Trophoblast cell (in vitro differentiated cells and primary cell): ENCODE results near the gene IQSEC3.

Experiments
- DNase-seq, 2 donors: peaks; one replicate each; pipeline ENCODE4 v3.0.0-alpha.2; 2016
- H2AFZ ChIP-seq: 2 replicates; pipeline ENCODE4 v1.6.1; 2013; ENCODE audit warnings: low read length, moderate library complexity, mild to moderate bottlenecking; ENCODE audit not compliant: insufficient read depth, poor library complexity
- H2AK5ac ChIP-seq: 2 replicates; pipeline ENCODE4 v1.6.1; 2013; ENCODE audit warnings: mild to moderate bottlenecking, low read length
- H2BK120ac ChIP-seq: 2 replicates; pipeline ENCODE4 v1.6.1; 2013; ENCODE audit warnings: low read length, mild to moderate bottlenecking, moderate library complexity; ENCODE audit not compliant: insufficient read depth, poor library complexity
- H2BK12ac ChIP-seq: 2 replicates; pipeline ENCODE4 v1.6.1; 2013; ENCODE audit warnings: mild to moderate bottlenecking, low read length, moderate library complexity
- H2BK5ac ChIP-seq: 2 replicates; pipeline ENCODE4 v1.6.1; 2013; ENCODE audit warnings: low read length, low read depth, moderate library complexity, mild to moderate bottlenecking; ENCODE audit not compliant: poor library complexity
- H3K14ac ChIP-seq: 2 replicates; pipeline ENCODE4 v1.6.1; 2013; ENCODE audit warnings: mild to moderate bottlenecking, low read length
- H3K18ac ChIP-seq: 2 replicates; pipeline ENCODE4 v1.6.1; 2013; ENCODE audit warnings: mild to moderate bottlenecking, low read length
- H3K23ac ChIP-seq: 2 replicates; pipeline ENCODE4 v1.6.1; 2013; ENCODE audit warnings: low read length
- H3K27ac ChIP-seq: 2 replicates; pipeline ENCODE4 v1.5.1; 2013; ENCODE audit warnings: low read depth, mild to moderate bottlenecking, inconsistent platforms, low read length, moderate library complexity
- H3K27me3 ChIP-seq: 2 replicates; pipeline ENCODE4 v1.6.1; 2013; ENCODE audit warnings: inconsistent platforms, mild to moderate bottlenecking, low read length, moderate library complexity; ENCODE audit not compliant: insufficient read depth
- H3K36me3 ChIP-seq, 2 experiments: 1 replicate in 1 of 2; 2 replicates in 1 of 2; pipeline ENCODE4 v1.6.1; 2013; ENCODE audit warnings: low read length in 2 of 2, mild to moderate bottlenecking in 2 of 2, moderate library complexity in 1 of 2; ENCODE audit not compliant: insufficient read depth in 2 of 2, control insufficient read depth in 1 of 2
- H3K4ac ChIP-seq: 2 replicates; pipeline ENCODE4 v1.6.1; 2013; ENCODE audit warnings: low read depth, mild to moderate bottlenecking, low read length, moderate library complexity
- H3K4me1 ChIP-seq, 2 experiments: 1 replicate in 1 of 2; 2 replicates in 1 of 2; pipeline ENCODE4 v1.6.1; 2013; ENCODE audit warnings: low read length in 2 of 2, mild to moderate bottlenecking in 2 of 2, moderate library complexity in 1 of 2; ENCODE audit not compliant: insufficient read depth in 2 of 2, control insufficient read depth in 1 of 2
- H3K4me2 ChIP-seq: 2 replicates; pipeline ENCODE4 v1.6.1; 2013; ENCODE audit warnings: inconsistent platforms, mild to moderate bottlenecking, low read length, moderate library complexity
- H3K4me3 ChIP-seq: 2 replicates; pipeline ENCODE4 v1.5.1; 2013; ENCODE audit warnings: mild to moderate bottlenecking, low read depth, low read length, inconsistent platforms
- H3K79me1 ChIP-seq: one replicate; pipeline ENCODE4 v1.6.1; 2013; ENCODE audit warnings: low read length
- H3K79me2 ChIP-seq: 2 replicates; pipeline ENCODE4 v1.6.1; 2013; ENCODE audit warnings: low read length, mild to moderate bottlenecking; ENCODE audit not compliant: control insufficient read depth, insufficient read depth, poor library complexity
- H3K9ac ChIP-seq: 2 replicates; pipeline ENCODE4 v1.6.1; 2013; ENCODE audit warnings: mild to moderate bottlenecking, low read length
- H3K9me3 ChIP-seq: 2 replicates; pipeline ENCODE4 v1.6.1; 2013; ENCODE audit warnings: low read depth, mild to moderate bottlenecking, control low read depth, inconsistent platforms, low read length; ENCODE audit not compliant: insufficient read depth
- H4K12ac ChIP-seq: 2 replicates; pipeline ENCODE4 v1.6.1; 2013; ENCODE audit warnings: low read depth, mild to moderate bottlenecking, low read length, moderate library complexity
- H4K8ac ChIP-seq: 2 replicates; pipeline ENCODE4 v1.6.1; 2013; ENCODE audit warnings: low read depth, mild to moderate bottlenecking, low read length, moderate library complexity
- H4K91ac ChIP-seq: one replicate; pipeline ENCODE4 v1.6.1; 2013; ENCODE audit warnings: low read depth, mild to moderate bottlenecking, low read length, moderate library complexity
- WGBS: extraction: QIAGEN DNeasy Blood & Tissue Kit; methylation state at CpG from one replicate; pipeline ENCODE4 v1.1.7; 2013; ENCODE audit warnings: missing lambda C conversion rate; ENCODE audit not compliant: insufficient read length, insufficient coverage; ENCODE audit errors: extremely low coverage; 5-methylcytosine and 5-hydroxymethylcytosine counted together

IQSEC3 gene

DNA sequence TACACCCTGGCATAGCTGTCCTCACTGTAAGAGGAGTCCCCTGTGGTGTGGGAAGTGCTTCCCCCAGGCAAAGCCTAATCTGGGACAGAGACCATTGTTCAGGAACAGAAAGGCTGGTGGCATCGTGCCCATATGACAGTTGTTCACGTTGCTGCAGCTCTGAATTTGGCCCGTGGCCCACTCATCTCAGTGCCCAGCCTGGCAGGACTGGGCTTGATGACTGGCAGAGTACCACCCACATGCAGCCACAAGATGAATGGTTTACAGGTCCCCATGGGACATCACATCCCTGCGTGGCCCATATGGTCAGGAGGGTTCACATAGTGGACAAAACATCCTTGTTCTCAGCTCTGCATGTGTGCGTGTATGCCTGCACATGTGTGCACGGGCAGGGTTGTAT lies 17.5 kb downstream of the IQSEC3 start:
- DNase-seq = no peak
- Histone ChIP-seq H2BK5ac (no peak overlapping the region), H4K8ac (no peak overlapping the region), H3K27me3 (peaks cover 7% of the 10 kb centered on the region), H3K4me2 (no peak overlapping the region), H3K4me3 (no peak overlapping the region), H3K9me3 (no peaks in the 10 kb centered on the region), H2AK5ac (no peak overlapping the region), H2BK12ac (no peak overlapping the region), H3K79me2 (no peaks in the 10 kb centered on the region), H3K79me1 (no peaks in the 10 kb centered on the region), H3K4me1 (no peaks in the 10 kb centered on the region), H4K12ac (no peak overlapping the region), H3K4ac (no peak overlapping the region), H2BK120ac (no peak overlapping the region), H3K18ac (no peak overlapping the region), H2AFZ (no peak overlapping the region), H3K23ac (peak overlapping the region; percentile 33), H3K36me3 (no peaks in the 10 kb centered on the region), H3K9ac (no peak overlapping the region), H3K27ac (no peak overlapping the region), H3K14ac (no peak overlapping the region), H4K91ac (no peak overlapping the region)
- WGBS = no CpG with 5 or more reads among the region's 6 CpGs

DNA sequence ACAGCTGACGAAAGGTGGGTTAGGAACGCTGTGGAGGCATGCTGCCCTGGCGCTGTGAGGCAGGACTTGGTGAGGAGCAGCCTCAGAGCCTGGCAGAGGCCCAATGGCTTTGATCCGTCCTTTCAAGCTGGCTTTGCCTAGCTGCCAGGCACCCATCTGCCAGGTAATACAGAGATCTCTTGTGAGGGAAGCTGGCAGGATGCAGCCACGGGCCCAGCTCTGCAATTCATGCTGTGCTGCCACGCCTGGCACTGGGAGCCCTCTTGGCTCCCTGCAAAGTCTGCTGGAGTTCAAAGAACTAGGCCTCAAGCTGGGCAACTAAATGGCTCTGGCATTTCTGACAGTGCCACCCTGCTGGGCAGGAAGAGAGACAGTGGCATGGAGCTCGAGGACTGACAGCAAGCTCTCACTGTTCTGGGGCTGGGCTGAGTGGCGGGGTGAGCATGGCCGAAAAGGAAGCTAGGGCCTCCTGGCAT lies 18.7 kb downstream of the IQSEC3 start:
- no peak for DNase-seq
- Histone ChIP-seq H3K4me2 (no peak overlapping the region), H3K36me3 (no peaks in the 10 kb centered on the region), H3K27ac (no peak overlapping the region), H2BK120ac (no peak overlapping the region), H3K27me3 (peaks cover 2% of the 10 kb centered on the region), H3K18ac (no peak overlapping the region), H3K14ac (no peak overlapping the region), H4K12ac (no peak overlapping the region), H2AFZ (no peak overlapping the region), H3K9ac (no peak overlapping the region), H2BK5ac (no peak overlapping the region), H4K91ac (no peak overlapping the region), H3K9me3 (no peaks in the 10 kb centered on the region), H3K23ac (peak overlapping the region; percentile 63), H3K4me3 (no peak overlapping the region), H3K79me1 (no peaks in the 10 kb centered on the region), H3K4ac (no peak overlapping the region), H4K8ac (no peak overlapping the region), H2AK5ac (no peak overlapping the region), H2BK12ac (no peak overlapping the region), H3K79me2 (no peaks in the 10 kb centered on the region), H3K4me1 (no peaks in the 10 kb centered on the region)
- WGBS = no CpG with 5 or more reads among the region's 9 CpGs

DNA sequence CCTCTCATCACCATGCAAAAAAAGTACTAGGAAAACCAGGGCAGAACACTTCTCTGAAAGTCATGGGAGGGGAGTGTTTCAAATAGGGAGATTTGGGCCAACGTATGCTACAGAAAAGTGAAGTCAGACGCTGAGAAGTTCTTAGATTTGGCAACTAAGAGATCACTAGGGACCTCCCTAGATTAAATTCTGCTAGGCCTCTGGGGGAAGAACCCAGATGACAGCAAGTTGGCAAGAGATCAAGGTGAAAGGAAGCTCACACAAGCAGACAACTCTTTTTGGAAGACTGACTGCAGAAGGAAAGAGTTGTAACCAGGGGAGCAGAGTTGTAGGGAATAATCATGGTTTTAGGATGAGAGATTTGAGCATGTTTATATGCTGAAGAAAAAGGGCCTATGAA lies 20.7 kb downstream of the IQSEC3 start:
- no peak overlapping the region for H4K8ac ChIP-seq
- H3K4me1 ChIP-seq = no peaks in the 10 kb centered on the region
- H3K9ac ChIP-seq = no peak overlapping the region
- no peak overlapping the region for H2AFZ ChIP-seq
- no CpG with 5 or more reads among the region's 2 CpGs for WGBS
- H2BK120ac ChIP-seq = no peak overlapping the region
- no peak overlapping the region for H3K27ac ChIP-seq
- H2BK12ac ChIP-seq = no peak overlapping the region
- H3K79me2 ChIP-seq = no peaks in the 10 kb centered on the region
- H4K91ac ChIP-seq = no peak overlapping the region
- H3K14ac ChIP-seq = no peak overlapping the region
- no peaks in the 10 kb centered on the region for H3K27me3 ChIP-seq
- no peak overlapping the region for H2BK5ac ChIP-seq
- no peak overlapping the region for H2AK5ac ChIP-seq
- H3K36me3 ChIP-seq = no peaks in the 10 kb centered on the region
- DNase-seq = no peak
- no peak overlapping the region for H3K18ac ChIP-seq
- H3K4me2 ChIP-seq = no peak overlapping the region
- no peaks in the 10 kb centered on the region for H3K79me1 ChIP-seq
- H3K9me3 ChIP-seq = no peaks in the 10 kb centered on the region
- no peak overlapping the region for H3K4me3 ChIP-seq
- no peak overlapping the region for H3K23ac ChIP-seq
- H3K4ac ChIP-seq = no peak overlapping the region
- no peak overlapping the region for H4K12ac ChIP-seq

DNA sequence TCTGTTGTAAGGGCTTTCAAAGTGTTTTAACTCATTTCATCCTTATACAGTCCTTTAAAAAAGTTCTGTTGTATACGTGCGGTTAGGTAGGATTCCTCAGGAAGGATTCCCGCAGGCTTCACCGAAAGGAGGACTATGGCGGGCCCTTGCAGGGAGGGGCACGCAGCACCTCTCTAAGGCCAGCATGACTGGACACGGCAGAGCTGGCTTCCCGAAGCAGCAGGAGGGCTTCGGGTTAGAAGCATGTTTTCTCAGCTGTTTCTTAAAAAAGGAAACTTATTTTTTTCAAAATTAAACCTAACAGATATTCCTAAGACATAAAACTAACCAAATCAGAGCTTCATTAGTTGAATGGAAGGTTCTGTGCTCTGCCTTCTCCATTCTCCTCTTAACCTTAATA lies 21.3 kb downstream of the IQSEC3 start:
- Histone ChIP-seq H3K27ac (no peak overlapping the region), H2BK5ac (no peak overlapping the region), H2AFZ (no peak overlapping the region), H3K4ac (no peak overlapping the region), H3K27me3 (no peaks in the 10 kb centered on the region), H3K79me1 (no peaks in the 10 kb centered on the region), H2BK120ac (no peak overlapping the region), H4K91ac (no peak overlapping the region), H3K18ac (no peak overlapping the region), H3K4me3 (no peak overlapping the region), H3K79me2 (no peaks in the 10 kb centered on the region), H4K12ac (no peak overlapping the region), H3K36me3 (no peaks in the 10 kb centered on the region), H3K23ac (no peak overlapping the region), H3K9me3 (no peaks in the 10 kb centered on the region), H3K4me1 (no peaks in the 10 kb centered on the region), H3K14ac (no peak overlapping the region), H3K9ac (no peak overlapping the region), H2BK12ac (no peak overlapping the region), H3K4me2 (no peak overlapping the region), H2AK5ac (no peak overlapping the region), H4K8ac (no peak overlapping the region)
- DNase-seq = no peak
- no CpG with 5 or more reads among the region's 9 CpGs for WGBS
